Ascending aorta (tissue), 2 donors: ENCODE results near the gene KCNQ2. TPM values are rescaled to one million over a fixed set of nuclear protein-coding genes. Genes with fewer than 3 reads are reported as not detected.

ENCODE experiments used
- DNase-seq, 2 donors: peaks; one replicate each; pipeline ENCODE4 v3.0.0-alpha.2; 2019; ENCODE audit warnings: low spot score in 2 of 2
- H3K27ac ChIP-seq, 2 donors: fragments of 200-600 bp; sonication (generic); one replicate each; pipeline ENCODE4 v1.5.1; 2016 to 2017; ENCODE audit warnings: mild to moderate bottlenecking in 1 of 2
- H3K27me3 ChIP-seq: fragments of 200-600 bp; sonication (generic); one replicate; pipeline ENCODE4 v1.5.1; 2017
- H3K36me3 ChIP-seq, 2 donors: fragments of 200-600 bp; sonication (generic); one replicate each; pipeline ENCODE4 v1.5.1; 2016
- H3K4me1 ChIP-seq, 2 donors: fragments of 200-600 bp; sonication (generic); one replicate each; pipeline ENCODE4 v1.5.1; 2016 to 2017; ENCODE audit warnings: mild to moderate bottlenecking in 1 of 2
- H3K4me3 ChIP-seq, 2 donors: fragments of 200-600 bp; sonication (generic); one replicate each; pipeline ENCODE4 v1.5.1; 2016 to 2017; ENCODE audit warnings: mild to moderate bottlenecking in 1 of 2
- H3K9me3 ChIP-seq, 2 donors: fragments of 200-600 bp; sonication (generic); one replicate each; pipeline ENCODE4 v1.5.1; 2016
- CTCF ChIP-seq, 3 experiments: fragments of 200-600 bp in 2 of 3; fragments of 450-650 bp in 1 of 3; sonication (generic) in 2 of 3; IDR thresholded peaks; one replicate each; pipeline ENCODE4 v1.5.1; 2016 to 2019; ENCODE audit warnings: antibody characterized with exemption in 3 of 3, mild to moderate bottlenecking in 1 of 3, moderate library complexity in 1 of 3
- intact Hi-C: fragments of 100-400 bp; cut with DNase I; formaldehyde crosslinking; loops from one replicate; pipeline ENCODE4 v1.15.1; 2023
- total RNA-seq: library from RNA; depleted of rRNA; stranded (reverse); fragments of >200 nt; gene quantifications from one replicate; pipeline ENCODE4 v1.1.0, GENCODE V29; 2016

The KCNQ2 gene
- total RNA-seq, 1 donor from 2014 or later, result not detected

DNA sequence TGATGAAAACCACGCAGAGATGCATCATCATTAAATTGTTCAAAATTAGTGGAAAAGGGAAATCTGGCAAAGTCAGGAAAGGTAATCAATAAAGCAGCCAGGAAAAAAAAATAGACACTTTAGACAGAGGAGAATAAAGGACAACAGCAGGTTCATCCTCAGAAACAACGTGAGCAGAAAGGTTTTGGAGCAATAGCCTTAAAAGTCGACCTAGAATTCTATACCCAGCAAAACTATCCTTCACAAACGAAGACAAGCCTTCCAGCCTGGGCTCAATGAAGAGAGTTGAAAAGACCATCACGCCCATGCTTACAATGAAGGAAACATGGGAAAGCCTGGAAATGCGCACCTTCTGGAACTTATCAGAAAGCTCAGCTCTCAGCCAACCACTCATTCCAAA lies 86.6 kb downstream of the KCNQ2 start:
- intact Hi-C loops, result no loop called here
- Histone ChIP-seq H3K27ac (no peak overlapping the region), H3K9me3 (peaks cover 0 to 6% of the 10 kb centered on the region in 2 donors), H3K36me3 (no peaks in the 10 kb centered on the region), H3K4me1 (no peaks in the 10 kb centered on the region), H3K4me3 (no peak overlapping the region), H3K27me3 (no peaks in the 10 kb centered on the region)
- no peak for TF ChIP-seq CTCF (IDR thresholded peaks at IDR 0.05)
- DNase-seq, result no peak

- intact Hi-C loops, result no loop called here
- Histone ChIP-seq H3K36me3 (no peaks in the 10 kb centered on the region), H3K27ac (no peak overlapping the region), H3K4me3 (no peak overlapping the region), H3K27me3 (no peaks in the 10 kb centered on the region), H3K9me3 (peaks cover 0 to 3% of the 10 kb centered on the region in 2 donors), H3K4me1 (no peaks in the 10 kb centered on the region)
- DNase-seq, result no peak
- no peak for TF ChIP-seq CTCF (IDR thresholded peaks at IDR 0.05)
These were observed 88.1 kb downstream of the KCNQ2 start for GRCh38 chr20:63384336-63384735.

- H3K36me3 ChIP-seq, result no peaks in the 10 kb centered on the region
- H3K4me1 ChIP-seq, result no peaks in the 10 kb centered on the region
- peaks cover 0 to 3% of the 10 kb centered on the region in 2 donors for H3K9me3 ChIP-seq
- no peak overlapping the region for H3K4me3 ChIP-seq
- DNase-seq, result no peak
- no peak overlapping the region for H3K27ac ChIP-seq
- TF ChIP-seq CTCF (IDR thresholded peaks at IDR 0.05), result no peak
- intact Hi-C loops, result no loop called here
- no peaks in the 10 kb centered on the region for H3K27me3 ChIP-seq
These were observed 88.9 kb downstream of the KCNQ2 start for GRCh38 chr20:63383556-63383955.

- intact Hi-C loops, result no loop called here
These were observed 89.7 kb downstream of the KCNQ2 start for GRCh38 chr20:63382551-63383300.

DNA sequence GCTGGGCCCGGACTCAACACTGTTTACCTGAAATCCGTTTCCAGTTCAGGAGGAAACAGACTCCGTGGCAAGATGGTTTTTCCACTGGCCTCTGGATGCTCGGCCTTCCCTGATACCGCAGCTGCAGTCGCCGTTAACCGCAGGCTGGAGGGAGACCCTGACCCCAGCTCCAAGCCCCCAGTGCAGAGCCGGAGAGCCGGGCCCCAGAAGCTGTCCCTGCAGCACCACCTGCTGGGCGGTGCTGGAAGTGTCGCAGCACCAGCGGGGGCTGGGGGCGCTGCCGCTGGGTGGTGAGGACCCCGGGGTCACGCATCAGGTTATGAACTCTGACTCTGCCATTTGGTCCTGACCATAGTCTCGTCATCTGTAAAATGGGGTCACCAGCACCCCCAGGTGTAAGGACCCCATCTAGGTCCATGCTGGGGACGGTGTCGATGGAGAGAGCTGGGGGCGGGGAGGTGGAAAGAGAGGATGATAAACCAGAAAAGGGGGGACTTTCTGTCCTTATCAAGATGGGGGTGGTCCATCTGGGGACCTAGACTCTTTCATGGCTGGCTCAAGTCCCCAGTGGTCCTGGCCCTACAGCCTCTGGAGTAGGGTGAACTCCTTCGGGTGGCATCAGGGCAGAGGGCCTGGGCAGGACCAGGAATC lies 90.5 kb downstream of the KCNQ2 start:
- no peaks in the 10 kb centered on the region for H3K27me3 ChIP-seq
- peak; percentile 35 to 66 (median 46) for TF ChIP-seq CTCF (IDR thresholded peaks at IDR 0.05)
- H3K36me3 ChIP-seq, result no peaks in the 10 kb centered on the region
- intact Hi-C loops, result no loop called here
- H3K9me3 ChIP-seq, result peaks cover 0 to 3% of the 10 kb centered on the region in 2 donors
- H3K4me3 ChIP-seq, result no peak overlapping the region
- no peak overlapping the region for H3K27ac ChIP-seq
- no peaks in the 10 kb centered on the region for H3K4me1 ChIP-seq
- DNase-seq, result no peak

More at GRCh38 chr20:63382551-63383300, 89.7 kb downstream of the KCNQ2 start:
- H3K4me1 ChIP-seq, result no peaks in the 10 kb centered on the region
- peaks cover 0 to 3% of the 10 kb centered on the region in 2 donors for H3K9me3 ChIP-seq
- H3K27me3 ChIP-seq, result no peaks in the 10 kb centered on the region
- no peak overlapping the region for H3K4me3 ChIP-seq
- no peak for DNase-seq
- no peaks in the 10 kb centered on the region for H3K36me3 ChIP-seq
- no peak overlapping the region for H3K27ac ChIP-seq
- no peak for TF ChIP-seq CTCF (IDR thresholded peaks at IDR 0.05)
